ENCODE data around the gene SEMA6C.

SEMA6C gene

DNA sequence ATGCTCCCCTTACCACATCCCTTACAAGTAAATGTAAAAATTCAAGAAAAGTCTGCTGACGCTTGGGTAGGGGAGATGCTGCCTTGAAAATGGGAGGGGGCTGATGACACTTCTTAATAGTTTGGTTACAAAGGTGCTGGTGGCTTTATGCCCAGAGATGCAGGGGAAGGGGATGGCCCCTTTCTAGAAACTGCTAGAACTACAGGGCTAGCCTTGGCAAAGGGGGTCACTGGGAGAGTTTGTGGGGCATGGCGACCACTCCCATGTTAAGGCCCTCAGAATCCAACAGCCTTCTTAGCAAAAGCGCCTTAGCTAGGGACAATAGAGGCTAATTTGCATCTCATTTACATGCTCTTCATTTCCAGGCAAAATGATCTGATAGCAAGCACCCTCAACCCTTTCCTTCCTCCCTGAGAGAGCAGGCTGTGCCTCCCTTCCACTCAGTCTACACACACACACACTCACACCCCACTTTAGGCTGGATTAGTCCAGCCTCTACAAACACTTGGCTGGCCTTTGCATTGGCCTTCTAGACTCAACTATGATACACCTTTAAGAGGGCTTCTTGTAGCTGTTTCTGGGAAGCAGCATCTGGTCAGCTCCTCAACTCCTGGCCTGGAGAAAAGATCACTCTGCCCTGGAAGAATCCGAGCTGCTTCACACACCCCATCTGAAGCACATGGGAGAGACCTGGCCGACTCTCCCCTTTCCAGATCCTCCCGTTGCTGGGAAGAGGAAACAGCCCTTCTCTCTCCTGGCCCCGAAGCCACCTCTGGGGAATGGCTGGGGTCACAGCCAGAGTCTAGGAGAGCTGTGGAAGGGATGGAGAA, 1.7 kb downstream of the SEMA6C start:
- Histone ChIP-seq H3K4me2 (ENCODE audit: low read length) (no peak overlapping the region), H3K27me3 (ENCODE audit: low read depth, low read length) (no peaks in the 10 kb centered on the region; the same call in 1 of the 2 replicates), H3K79me2 (ENCODE audit: low read length) (no peaks in the 10 kb centered on the region), H3K36me3 (replicated peaks; ENCODE audit: low read depth, low read length) (no peaks in the 10 kb centered on the region), H3K4me1 (ENCODE audit: low read length) (peaks cover 6% of the 10 kb centered on the region; the same call in 1 of the 2 replicates), H3K27ac (ENCODE audit: low read length) (no peak overlapping the region), H4K20me1 (ENCODE audit: insufficient read depth, low read length) (no peaks in the 10 kb centered on the region), H3K4me3 (ENCODE audit: low read length) (no peak overlapping the region), H3K9ac (ENCODE audit: low read length) (no peak overlapping the region), H2AFZ (ENCODE audit: low read depth, low read length) (no peak overlapping the region), H3K9me3 (ENCODE audit: insufficient read depth, low read length) (no peaks in the 10 kb centered on the region)
- TF ChIP-seq, protein P1, sequence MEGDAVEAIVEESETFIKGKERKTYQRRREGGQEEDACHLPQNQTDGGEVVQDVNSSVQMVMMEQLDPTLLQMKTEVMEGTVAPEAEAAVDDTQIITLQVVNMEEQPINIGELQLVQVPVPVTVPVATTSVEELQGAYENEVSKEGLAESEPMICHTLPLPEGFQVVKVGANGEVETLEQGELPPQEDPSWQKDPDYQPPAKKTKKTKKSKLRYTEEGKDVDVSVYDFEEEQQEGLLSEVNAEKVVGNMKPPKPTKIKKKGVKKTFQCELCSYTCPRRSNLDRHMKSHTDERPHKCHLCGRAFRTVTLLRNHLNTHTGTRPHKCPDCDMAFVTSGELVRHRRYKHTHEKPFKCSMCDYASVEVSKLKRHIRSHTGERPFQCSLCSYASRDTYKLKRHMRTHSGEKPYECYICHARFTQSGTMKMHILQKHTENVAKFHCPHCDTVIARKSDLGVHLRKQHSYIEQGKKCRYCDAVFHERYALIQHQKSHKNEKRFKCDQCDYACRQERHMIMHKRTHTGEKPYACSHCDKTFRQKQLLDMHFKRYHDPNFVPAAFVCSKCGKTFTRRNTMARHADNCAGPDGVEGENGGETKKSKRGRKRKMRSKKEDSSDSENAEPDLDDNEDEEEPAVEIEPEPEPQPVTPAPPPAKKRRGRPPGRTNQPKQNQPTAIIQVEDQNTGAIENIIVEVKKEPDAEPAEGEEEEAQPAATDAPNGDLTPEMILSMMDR (IDR thresholded peaks at IDR 0.05; ENCODE audit: low read depth, low read length): no peak
- TF ChIP-seq EZH2phosphoT487 (IDR thresholded peaks at IDR 0.05; ENCODE audit: low read depth): no peak

DNA sequence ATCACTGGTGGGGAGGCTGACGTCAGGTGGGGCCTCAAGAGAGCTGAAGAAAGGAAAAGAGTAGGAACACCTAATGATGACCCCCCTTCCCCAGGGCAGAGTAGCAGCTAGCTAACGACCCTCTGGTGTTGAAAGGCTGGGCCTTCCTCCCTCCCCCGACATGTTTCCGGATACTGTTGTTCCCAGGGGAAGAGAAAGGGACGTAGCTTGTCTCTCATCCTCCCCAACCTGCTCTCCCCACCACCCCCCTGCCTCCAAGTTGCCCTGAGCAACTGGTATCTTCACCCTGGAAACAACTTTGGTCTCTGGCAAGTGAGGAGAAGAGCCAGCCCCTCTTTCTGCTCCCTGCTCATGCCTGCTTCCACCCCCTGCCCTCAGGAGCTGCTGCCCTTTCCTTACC, 2.4 kb downstream of the SEMA6C start:
- TF ChIP-seq, protein P1 (IDR thresholded peaks at IDR 0.05; ENCODE audit: low read depth, low read length): no peak
- no peak for TF ChIP-seq EZH2phosphoT487 (IDR thresholded peaks at IDR 0.05; ENCODE audit: low read depth)
- Histone ChIP-seq H3K27ac (ENCODE audit: low read length) (no peak overlapping the region), H3K9me3 (ENCODE audit: insufficient read depth, low read length) (no peaks in the 10 kb centered on the region), H3K36me3 (replicated peaks; ENCODE audit: low read depth, low read length) (no peaks in the 10 kb centered on the region), H4K20me1 (ENCODE audit: insufficient read depth, low read length) (no peaks in the 10 kb centered on the region), H3K27me3 (ENCODE audit: low read depth, low read length) (no peaks in the 10 kb centered on the region; the same call in 1 of the 2 replicates), H3K4me1 (ENCODE audit: low read length) (peaks cover 6% of the 10 kb centered on the region; the same call in 1 of the 2 replicates), H2AFZ (ENCODE audit: low read depth, low read length) (no peak overlapping the region), H3K4me2 (ENCODE audit: low read length) (no peak overlapping the region), H3K79me2 (ENCODE audit: low read length) (no peaks in the 10 kb centered on the region), H3K4me3 (ENCODE audit: low read length) (no peak overlapping the region), H3K9ac (ENCODE audit: low read length) (no peak overlapping the region)

DNA sequence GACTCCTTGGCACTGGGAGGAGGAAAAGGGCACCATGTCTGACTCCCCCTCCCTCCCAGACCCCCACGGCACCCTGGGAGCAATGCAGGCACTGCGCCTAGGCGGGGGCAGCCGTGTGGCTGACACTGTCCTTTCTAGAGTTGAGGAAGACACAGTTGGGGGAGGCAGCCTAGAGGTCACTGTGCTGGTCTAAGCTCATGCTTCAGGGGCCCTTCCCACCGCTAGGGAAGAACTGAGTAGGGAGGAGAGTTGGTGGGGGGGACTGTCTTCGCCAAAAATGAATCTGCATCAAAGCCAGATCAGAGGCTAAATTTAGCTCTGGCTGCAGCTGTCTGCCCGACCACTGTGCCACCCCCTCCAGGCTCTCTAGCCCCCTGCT, 3.4 kb downstream of the SEMA6C start:
- no peaks in the 10 kb centered on the region for H3K79me2 ChIP-seq (ENCODE audit: low read length)
- H3K27me3 ChIP-seq (ENCODE audit: low read depth, low read length): no peaks in the 10 kb centered on the region; the same call in 1 of the 2 replicates
- TF ChIP-seq EZH2phosphoT487 (IDR thresholded peaks at IDR 0.05; ENCODE audit: low read depth): no peak
- TF ChIP-seq, protein P1 (IDR thresholded peaks at IDR 0.05; ENCODE audit: low read depth, low read length): no peak
- no peak overlapping the region for H2AFZ ChIP-seq (ENCODE audit: low read depth, low read length)
- H3K4me2 ChIP-seq (ENCODE audit: low read length): no peak overlapping the region
- no peak overlapping the region for H3K4me3 ChIP-seq (ENCODE audit: low read length)
- no peaks in the 10 kb centered on the region for H3K9me3 ChIP-seq (ENCODE audit: insufficient read depth, low read length)
- H3K4me1 ChIP-seq (ENCODE audit: low read length): peaks cover 6% of the 10 kb centered on the region; the same call in 1 of the 2 replicates
- H3K27ac ChIP-seq (ENCODE audit: low read length): no peak overlapping the region
- H3K9ac ChIP-seq (ENCODE audit: low read length): no peak overlapping the region
- H3K36me3 ChIP-seq (replicated peaks; ENCODE audit: low read depth, low read length): no peaks in the 10 kb centered on the region
- no peaks in the 10 kb centered on the region for H4K20me1 ChIP-seq (ENCODE audit: insufficient read depth, low read length)

DNA sequence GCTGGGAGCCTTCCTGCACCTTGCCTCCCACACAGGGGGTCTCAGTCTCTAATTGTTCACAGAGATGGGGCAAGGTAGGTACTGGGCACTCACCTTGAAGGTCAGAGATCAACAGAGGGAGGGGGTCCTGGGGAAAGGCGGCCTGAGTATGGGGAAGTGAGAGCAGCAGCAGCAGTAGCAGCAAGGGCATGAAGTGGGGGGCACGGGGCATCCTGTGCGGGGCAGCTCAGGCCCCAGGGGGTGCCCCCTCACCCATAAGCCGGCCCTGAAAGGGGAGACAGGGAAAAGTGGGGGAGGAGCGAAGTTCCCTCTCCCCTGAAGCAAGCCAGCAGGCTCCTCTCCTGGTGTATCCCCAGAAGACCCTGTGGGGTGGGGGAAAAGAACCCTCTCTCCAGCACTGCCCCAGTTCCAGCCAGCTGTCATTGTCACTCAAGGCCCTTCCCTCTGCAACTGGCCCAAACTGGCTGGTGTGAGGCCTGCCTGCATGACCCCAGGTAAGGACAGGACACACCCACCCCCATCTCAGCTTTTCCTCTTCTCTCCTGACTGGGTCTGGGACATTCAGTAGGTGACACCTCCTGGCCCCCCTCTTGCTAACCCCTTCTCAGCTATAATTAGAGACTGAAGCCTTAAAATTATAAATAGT, 3.9 kb downstream of the SEMA6C start:
- H3K9ac ChIP-seq (ENCODE audit: low read length): no peak overlapping the region
- H3K4me3 ChIP-seq (ENCODE audit: low read length): no peak overlapping the region
- H3K27ac ChIP-seq (ENCODE audit: low read length): no peak overlapping the region
- H3K9me3 ChIP-seq (ENCODE audit: insufficient read depth, low read length): no peaks in the 10 kb centered on the region
- H3K4me2 ChIP-seq (ENCODE audit: low read length): no peak overlapping the region
- H4K20me1 ChIP-seq (ENCODE audit: insufficient read depth, low read length): no peaks in the 10 kb centered on the region
- H3K79me2 ChIP-seq (ENCODE audit: low read length): no peaks in the 10 kb centered on the region
- H3K27me3 ChIP-seq (ENCODE audit: low read depth, low read length): no peaks in the 10 kb centered on the region; the same call in 1 of the 2 replicates
- H3K36me3 ChIP-seq (replicated peaks; ENCODE audit: low read depth, low read length): no peaks in the 10 kb centered on the region
- H3K4me1 ChIP-seq (ENCODE audit: low read length): peaks cover 6% of the 10 kb centered on the region; the same call in 1 of the 2 replicates
- TF ChIP-seq EZH2phosphoT487 (IDR thresholded peaks at IDR 0.05; ENCODE audit: low read depth): no peak
- TF ChIP-seq, protein P1 (IDR thresholded peaks at IDR 0.05; ENCODE audit: low read depth, low read length): no peak
- H2AFZ ChIP-seq (ENCODE audit: low read depth, low read length): no peak overlapping the region

Measured in OCI-LY3 (cell line).